ENCODE results near the gene CEACAM4. TPM values are rescaled to one million over a fixed set of nuclear protein-coding genes. Genes with fewer than 3 reads are reported as not detected.

CEACAM4 gene
- total and polyA plus RNA-seq, 9 of the 15 experiments (the other 6 are each of a cell fraction or from before 2014, with no cell fraction given): not detected

- TF ChIP-seq ZSCAN32 (CRISPR knock-in tag; IDR thresholded peaks at IDR 0.05) (no peak), MCM5 (IDR thresholded peaks at IDR 0.05; ENCODE audit: low read depth) (no peak), ZNF79 (CRISPR knock-in tag; IDR thresholded peaks at IDR 0.05; ENCODE audit: low read depth) (no peak), GTF2F1 (IDR thresholded peaks at IDR 0.05; ENCODE audit: low read depth, low read length) (no peak), ID3 (CRISPR knock-in tag; IDR thresholded peaks at IDR 0.05) (no peak), ID3 (tag; IDR thresholded peaks at IDR 0.05) (no peak)
Observed at GRCh38 chr19:41589371-41589770, 37.5 kb downstream of the CEACAM4 start (continued).

GRCh38 chr19:41588497-41589209 is 38.2 kb downstream of the CEACAM4 start:
- intact Hi-C loops (cut with micrococcal nuclease): no loop called here
- Histone ChIP-seq H3K9ac (ENCODE audit: insufficient read depth in 1 of 2, low read depth in 2 of 2, low read length in 2 of 2) (no peak overlapping the region), H3K9me1 (ENCODE audit: control insufficient read depth, insufficient read depth, low read length) (no peaks in the 10 kb centered on the region), H3K36me3 (ENCODE audit: control insufficient read depth, insufficient read depth, low read length) (no peaks in the 10 kb centered on the region), H2AFZ (ENCODE audit: low read depth, low read length) (no peak overlapping the region), H3K4me3 (no peak overlapping the region), H3K27ac (ENCODE audit: extremely low read depth, low read depth, low read length) (no peak overlapping the region), H3K27me3 (ENCODE audit: control insufficient read depth in 2 of 2, insufficient read depth in 2 of 2, low read length in 2 of 2) (no peaks in the 10 kb centered on the region), H3K4me1 (replicated peaks in 1 of 2; ENCODE audit: control insufficient read depth in 2 of 2, insufficient read depth in 2 of 2, low read length in 2 of 2) (no peaks in the 10 kb centered on the region), H3K4me2 (ENCODE audit: insufficient read depth, low read length) (no peak overlapping the region), H4K20me1 (replicated peaks; ENCODE audit: control insufficient read depth, insufficient read depth, low read length) (no peaks in the 10 kb centered on the region), H3K79me2 (ENCODE audit: control insufficient read depth, insufficient read depth, low read length) (no peaks in the 10 kb centered on the region), H3K9me3 (replicated peaks; ENCODE audit: control insufficient read depth, insufficient read depth, low read depth, low read length) (no peaks in the 10 kb centered on the region)
- ChIA-PET CTCF (ENCODE audit: low intra/inter-chr PET ratio) (no interaction called here), POLR2A (interaction anchor here (0.7 kb wide), 1 partner anchor 14 kb away, joined by 3 read pairs; no protein-coding TSS in a partner anchor)
- ATAC-seq (peak; percentile 69; the same call in 2 of the 3 replicates), FAIRE-seq (peak; percentile 87), DNase-seq (ENCODE audit: extremely low read depth in 1 of 4, low spot score in 3 of 4) (peak; percentile 29 to 43 (median 38))
- BruUV-seq (replicated peaks): no TSS peak
- 0% methylated on average over 6 of the region's 6 CpGs for WGBS (ENCODE audit: insufficient coverage, low coverage, missing lambda C conversion rate)
- in situ Hi-C loops (cut with MboI): no loop called here
- TF ChIP-seq TSHZ1 (CRISPR knock-in tag; IDR thresholded peaks at IDR 0.05) (no peak), ZNF444 (CRISPR knock-in tag; IDR thresholded peaks at IDR 0.05) (no peak), MTA3 (IDR thresholded peaks at IDR 0.05; ENCODE audit: borderline replicate concordance) (no peak), CHAMP1 (IDR thresholded peaks at IDR 0.05) (no peak), ZBTB34 (CRISPR knock-in tag; IDR thresholded peaks at IDR 0.05) (no peak)
